Measurements from ENCODE around the gene STARD7.
"Not testable (repeated sequence)": the region's sequence is repeated elsewhere in the genome, so short reads cannot be mapped to it uniquely, and the experiment has no call there.

Gene STARD7

DNA sequence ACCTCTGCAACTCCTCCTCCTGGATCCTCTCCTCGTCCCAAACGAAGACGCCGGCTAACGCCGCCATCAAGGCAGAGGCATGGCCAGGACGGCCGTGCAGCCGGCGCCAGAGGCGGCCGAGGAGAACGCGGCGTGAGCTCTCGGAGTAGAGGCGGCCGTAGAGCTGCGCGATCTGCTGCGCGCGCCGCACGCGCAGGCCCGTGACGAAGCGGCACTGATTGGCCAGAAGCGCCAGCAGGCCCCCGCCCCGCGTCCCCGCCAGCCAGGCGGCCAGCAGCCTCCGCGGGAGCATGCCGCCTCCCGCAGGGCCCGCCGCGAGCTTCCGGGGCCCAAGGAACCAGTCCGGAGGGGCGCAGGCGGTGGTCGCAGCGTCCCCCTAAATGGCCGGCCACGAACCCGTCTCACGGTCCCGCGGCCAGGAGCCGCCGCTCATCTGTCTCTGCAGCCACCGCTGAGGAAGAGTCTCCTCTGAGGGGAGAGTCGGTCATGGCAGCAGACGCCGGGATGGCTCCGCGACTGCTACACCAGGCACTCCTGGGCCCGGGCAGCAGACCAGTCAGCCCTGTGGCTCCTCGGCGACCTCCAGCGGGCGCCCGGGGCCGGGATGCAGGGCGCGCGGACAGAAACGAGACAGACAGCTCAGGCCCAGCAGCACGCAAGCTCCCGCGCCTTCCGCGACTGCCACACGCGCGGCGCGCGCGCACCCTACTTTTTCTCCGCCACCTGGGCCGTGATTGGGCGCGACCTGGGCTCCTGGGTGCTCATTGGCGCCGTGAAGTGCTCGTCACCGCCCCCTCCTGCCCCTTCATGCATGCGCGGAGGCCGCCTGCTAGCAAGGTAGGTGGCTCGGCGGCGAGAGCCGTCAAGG, at the start of gene STARD7:
TSS of gene STARD7 (minus strand) at position 685 of the 868 bp plus-strand sequence. CDS start at position 292, 393 bp downstream.
- peak; percentile 96 for DNase-seq

GRCh38 chr2:96257744-96258143, 49.1 kb upstream of the STARD7 start:
- not testable (repeated sequence) for DNase-seq

GRCh38 chr2:96256611-96257113, 48.0 kb upstream of the STARD7 start:
- DNase-seq = no peak

GRCh38 chr2:96254571-96254970, 45.9 kb upstream of the STARD7 start:
- no peak for DNase-seq

- no peak for DNase-seq
Measured at GRCh38 chr2:96253006-96253405, 44.4 kb upstream of the STARD7 start.

DNA sequence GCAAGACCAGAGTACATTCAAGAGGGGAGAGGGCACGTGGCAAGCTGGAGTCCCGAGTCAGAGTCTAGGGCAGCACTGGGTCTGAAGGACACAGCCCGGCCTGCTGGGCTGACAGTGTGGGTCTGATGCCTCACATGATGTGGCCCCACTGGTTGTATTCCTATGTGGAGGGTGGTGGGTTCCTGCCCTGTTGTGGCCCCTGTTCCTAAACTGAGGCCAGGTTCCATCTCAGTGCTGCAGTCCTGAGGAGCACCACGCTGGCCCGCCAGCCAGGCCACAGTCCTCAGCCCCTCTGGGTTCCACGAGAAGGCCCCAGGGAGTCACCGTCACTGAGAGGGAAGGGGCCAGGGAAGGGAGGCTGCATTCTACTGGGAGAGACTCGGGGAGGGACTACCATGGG, 43.9 kb upstream of the STARD7 start:
- DNase-seq = no peak

GRCh38 chr2:96251721-96252292, 43.2 kb upstream of the STARD7 start:
- no peak for DNase-seq

- no peak for DNase-seq
Measured at GRCh38 chr2:96250188-96250587, 41.6 kb upstream of the STARD7 start.

- no peak for DNase-seq
Measured at GRCh38 chr2:96249654-96250053, 41.0 kb upstream of the STARD7 start.

GRCh38 chr2:96248624-96249023, 40.0 kb upstream of the STARD7 start:
- no peak for DNase-seq

DNA sequence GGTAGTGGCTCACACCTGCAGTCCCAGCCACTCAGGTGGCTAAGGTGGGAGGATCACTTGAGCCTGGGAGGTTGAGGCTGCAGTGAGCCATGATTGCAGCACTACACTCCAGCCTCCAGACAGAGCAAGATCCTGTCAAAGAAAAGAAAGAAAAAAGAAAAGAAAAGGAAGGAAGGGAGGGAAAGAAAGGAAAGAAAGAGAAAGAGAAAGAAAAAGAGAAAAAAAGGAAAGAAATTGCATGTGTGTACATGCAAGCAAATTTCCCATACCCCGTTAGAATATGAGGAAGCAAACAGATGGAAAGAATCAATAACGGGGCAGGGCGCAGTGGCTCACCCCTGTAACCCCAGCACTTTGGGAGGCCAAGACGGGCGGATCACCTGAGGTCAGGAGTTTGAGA, 39.3 kb upstream of the STARD7 start:
- DNase-seq = no peak

DNA sequence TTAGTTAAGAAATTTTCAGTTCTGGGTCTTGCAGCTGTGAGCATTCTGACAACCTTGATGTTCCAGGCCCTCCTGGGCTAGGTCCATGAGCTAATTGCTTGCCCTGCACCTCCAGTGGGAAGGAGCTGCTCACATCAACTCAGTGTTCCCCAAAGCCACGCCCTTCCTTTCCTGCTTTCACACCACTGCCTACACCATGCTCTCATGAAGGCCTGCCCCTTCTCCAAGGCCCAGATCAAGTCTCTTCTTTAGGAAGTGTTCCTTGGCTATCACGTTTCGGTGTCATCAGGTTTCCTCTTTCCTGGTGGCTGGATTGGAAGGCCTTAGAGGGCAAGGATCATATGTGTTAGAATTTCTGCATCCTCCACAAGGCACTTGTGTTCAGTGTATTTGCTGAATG, 38.4 kb upstream of the STARD7 start:
- no peak for DNase-seq

DNA sequence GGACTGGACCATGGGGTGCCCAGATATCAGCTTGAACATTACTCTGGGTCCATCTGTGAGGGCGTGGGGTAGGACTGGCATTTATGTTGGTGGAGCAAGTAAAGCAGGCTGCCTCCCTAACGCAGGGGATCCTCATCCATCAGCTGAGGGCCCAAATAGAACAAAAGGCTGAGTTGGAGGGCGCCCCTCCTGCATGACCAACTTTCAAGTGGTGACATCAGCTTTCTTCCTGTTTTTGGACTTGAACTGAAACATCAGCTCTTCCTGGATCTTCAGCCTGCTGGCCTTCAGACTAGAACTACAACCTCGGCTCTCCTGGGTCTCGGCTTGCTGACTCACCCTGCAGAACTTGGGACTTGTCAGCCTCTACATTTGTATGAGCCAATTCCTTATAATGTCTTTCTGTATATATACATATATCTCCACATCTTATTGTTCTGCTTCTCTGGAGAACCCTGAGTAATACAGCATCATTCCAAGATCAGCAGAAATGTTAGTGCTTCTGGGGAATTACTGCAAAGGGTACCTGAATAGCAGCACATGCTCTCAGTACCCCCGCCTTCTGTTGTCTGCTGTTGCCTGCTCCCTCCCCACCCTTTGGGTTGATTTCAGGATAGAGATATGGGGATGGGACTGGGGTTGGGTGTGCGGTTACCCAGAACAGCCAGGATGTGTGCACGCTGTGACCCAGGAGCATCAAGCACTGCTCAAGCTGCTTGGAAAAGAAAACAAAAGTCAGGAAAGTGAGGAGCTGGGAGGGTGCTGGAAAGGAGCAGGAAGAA, 37.2 kb upstream of the STARD7 start:
- no peak for DNase-seq

- no peak for DNase-seq
Measured at GRCh38 chr2:96243843-96244242, 35.2 kb upstream of the STARD7 start.

GRCh38 chr2:96241900-96242611, 33.4 kb upstream of the STARD7 start:
- peak; percentile 35 for DNase-seq

GRCh38 chr2:96241227-96241626, 32.6 kb upstream of the STARD7 start:
- no peak for DNase-seq

- DNase-seq = no peak
Measured at GRCh38 chr2:96240341-96241038, 31.9 kb upstream of the STARD7 start.

- DNase-seq = no peak
Measured at GRCh38 chr2:96239745-96240264, 31.2 kb upstream of the STARD7 start.

- no peak for DNase-seq
Measured at GRCh38 chr2:96239091-96239490, 30.5 kb upstream of the STARD7 start.

DNA sequence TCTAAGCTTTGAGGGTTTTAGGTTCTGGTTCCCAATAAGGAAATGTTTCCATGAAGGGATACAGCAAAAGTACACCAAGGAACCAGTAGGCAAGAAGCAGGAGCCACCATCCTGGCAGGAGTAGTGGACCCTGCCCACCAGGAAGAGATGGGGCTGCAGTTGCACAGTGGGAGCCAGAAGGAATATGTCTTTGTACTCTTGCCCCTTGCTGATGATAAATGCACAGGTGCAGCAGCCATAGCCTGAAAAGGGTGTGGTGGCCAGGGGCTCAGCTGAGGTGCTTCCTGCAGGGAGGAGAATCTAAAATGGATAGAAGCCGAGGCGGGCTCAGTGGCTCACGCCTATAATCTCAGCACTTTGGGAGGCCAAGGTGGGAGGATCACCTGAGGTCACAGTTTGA, 29.6 kb upstream of the STARD7 start:
- DNase-seq = no peak

DNA sequence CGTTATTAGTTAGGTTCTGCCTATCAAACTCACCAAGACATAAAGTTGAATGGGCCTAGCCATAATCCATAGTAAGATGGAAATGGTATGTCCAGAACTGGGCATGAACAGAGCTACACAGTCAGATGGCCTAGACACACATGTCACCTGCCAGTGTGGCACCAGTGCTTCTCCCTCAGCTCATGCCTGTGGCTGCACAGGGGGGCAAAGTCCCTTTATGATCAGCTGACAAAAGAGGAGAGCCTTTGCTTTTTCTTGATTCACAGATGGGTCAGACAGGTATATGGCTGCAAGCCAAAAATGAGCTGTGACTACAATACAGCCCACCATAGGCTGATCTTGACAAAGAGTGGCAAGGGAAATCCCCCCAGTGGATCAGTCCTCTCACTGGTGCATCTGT, 28.3 kb upstream of the STARD7 start:
- no peak for DNase-seq

GRCh38 chr2:96233880-96234316, 25.3 kb upstream of the STARD7 start:
- DNase-seq = no peak
